Esophagus muscularis mucosa (tissue), 4 donors: ENCODE results near the gene TMEM14C.

Experiments used
- EP300 ChIP-seq: sonication (generic); formaldehyde crosslinking; IDR thresholded peaks from one replicate; pipeline ENCODE4 v1.6.1; 2017; ENCODE audit warnings: antibody characterized with exemption
- POLR2A ChIP-seq: fragments of 450-650 bp; IDR thresholded peaks from one replicate; pipeline ENCODE4 v1.6.1; 2017; ENCODE audit warnings: antibody characterized with exemption, moderate library complexity, mild to moderate bottlenecking, low read depth
- POLR2AphosphoS5 ChIP-seq, 2 donors: sonication (generic); formaldehyde crosslinking; IDR thresholded peaks; one replicate each; pipeline ENCODE4 v1.6.1; 2017; ENCODE audit warnings: antibody characterized with exemption in 2 of 2
- TF ChIP-seq, protein P1 (sequence below), 3 experiments: fragments of 200-600 bp in 2 of 3; fragments of 450-650 bp in 1 of 3; sonication (generic) in 2 of 3; IDR thresholded peaks; one replicate each; pipeline ENCODE4 v1.5.1; 2017 to 2019; ENCODE audit warnings: antibody characterized with exemption in 3 of 3, mild to moderate bottlenecking in 2 of 3, moderate library complexity in 1 of 3

GRCh38 chr6:10736731-10737130, 13.9 kb downstream of the TMEM14C start:
- TF ChIP-seq, protein P1, sequence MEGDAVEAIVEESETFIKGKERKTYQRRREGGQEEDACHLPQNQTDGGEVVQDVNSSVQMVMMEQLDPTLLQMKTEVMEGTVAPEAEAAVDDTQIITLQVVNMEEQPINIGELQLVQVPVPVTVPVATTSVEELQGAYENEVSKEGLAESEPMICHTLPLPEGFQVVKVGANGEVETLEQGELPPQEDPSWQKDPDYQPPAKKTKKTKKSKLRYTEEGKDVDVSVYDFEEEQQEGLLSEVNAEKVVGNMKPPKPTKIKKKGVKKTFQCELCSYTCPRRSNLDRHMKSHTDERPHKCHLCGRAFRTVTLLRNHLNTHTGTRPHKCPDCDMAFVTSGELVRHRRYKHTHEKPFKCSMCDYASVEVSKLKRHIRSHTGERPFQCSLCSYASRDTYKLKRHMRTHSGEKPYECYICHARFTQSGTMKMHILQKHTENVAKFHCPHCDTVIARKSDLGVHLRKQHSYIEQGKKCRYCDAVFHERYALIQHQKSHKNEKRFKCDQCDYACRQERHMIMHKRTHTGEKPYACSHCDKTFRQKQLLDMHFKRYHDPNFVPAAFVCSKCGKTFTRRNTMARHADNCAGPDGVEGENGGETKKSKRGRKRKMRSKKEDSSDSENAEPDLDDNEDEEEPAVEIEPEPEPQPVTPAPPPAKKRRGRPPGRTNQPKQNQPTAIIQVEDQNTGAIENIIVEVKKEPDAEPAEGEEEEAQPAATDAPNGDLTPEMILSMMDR (IDR thresholded peaks at IDR 0.05) = no peak
- TF ChIP-seq POLR2A (no peak), POLR2AphosphoS5 (IDR thresholded peaks at IDR 0.05) (no peak), EP300 (no peak)
